IPS DF 6.9 (cell line): Measurements from ENCODE around the gene PLEKHG4.

Experiments
- DNase-seq: peaks from one replicate; pipeline ENCODE4 v3.0.0-alpha.2; 2013; ENCODE audit warnings: low read depth, low spot score
- H3K27ac ChIP-seq: one replicate; pipeline ENCODE4 v1.5.1; 2013; ENCODE audit warnings: low read length, control low read depth
- H3K27me3 ChIP-seq: 2 replicates; pipeline ENCODE4 v1.6.1; 2013; ENCODE audit warnings: mild to moderate bottlenecking, low read length; ENCODE audit not compliant: control insufficient read depth, insufficient read depth
- H3K36me3 ChIP-seq: 2 replicates; pipeline ENCODE4 v1.6.1; 2013; ENCODE audit warnings: low read length; ENCODE audit not compliant: control insufficient read depth, insufficient read depth
- H3K4me1 ChIP-seq: 2 replicates; pipeline ENCODE4 v1.6.1; 2013; ENCODE audit warnings: low read length; ENCODE audit not compliant: control insufficient read depth, insufficient read depth
- H3K4me3 ChIP-seq: 2 replicates; pipeline ENCODE4 v1.5.1; 2013; ENCODE audit warnings: mild to moderate bottlenecking, low read length
- H3K9me3 ChIP-seq: 2 replicates; pipeline ENCODE4 v1.6.1; 2013; ENCODE audit warnings: low read length, inconsistent platforms; ENCODE audit not compliant: control insufficient read depth, insufficient read depth
- WGBS: extraction: QIAGEN DNeasy Blood & Tissue Kit; methylation state at CpG from one replicate; pipeline ENCODE4 v1.1.7; 2013; ENCODE audit warnings: mixed read lengths, missing lambda C conversion rate; ENCODE audit not compliant: insufficient read length, insufficient coverage; 5-methylcytosine and 5-hydroxymethylcytosine counted together

PLEKHG4 gene

DNA sequence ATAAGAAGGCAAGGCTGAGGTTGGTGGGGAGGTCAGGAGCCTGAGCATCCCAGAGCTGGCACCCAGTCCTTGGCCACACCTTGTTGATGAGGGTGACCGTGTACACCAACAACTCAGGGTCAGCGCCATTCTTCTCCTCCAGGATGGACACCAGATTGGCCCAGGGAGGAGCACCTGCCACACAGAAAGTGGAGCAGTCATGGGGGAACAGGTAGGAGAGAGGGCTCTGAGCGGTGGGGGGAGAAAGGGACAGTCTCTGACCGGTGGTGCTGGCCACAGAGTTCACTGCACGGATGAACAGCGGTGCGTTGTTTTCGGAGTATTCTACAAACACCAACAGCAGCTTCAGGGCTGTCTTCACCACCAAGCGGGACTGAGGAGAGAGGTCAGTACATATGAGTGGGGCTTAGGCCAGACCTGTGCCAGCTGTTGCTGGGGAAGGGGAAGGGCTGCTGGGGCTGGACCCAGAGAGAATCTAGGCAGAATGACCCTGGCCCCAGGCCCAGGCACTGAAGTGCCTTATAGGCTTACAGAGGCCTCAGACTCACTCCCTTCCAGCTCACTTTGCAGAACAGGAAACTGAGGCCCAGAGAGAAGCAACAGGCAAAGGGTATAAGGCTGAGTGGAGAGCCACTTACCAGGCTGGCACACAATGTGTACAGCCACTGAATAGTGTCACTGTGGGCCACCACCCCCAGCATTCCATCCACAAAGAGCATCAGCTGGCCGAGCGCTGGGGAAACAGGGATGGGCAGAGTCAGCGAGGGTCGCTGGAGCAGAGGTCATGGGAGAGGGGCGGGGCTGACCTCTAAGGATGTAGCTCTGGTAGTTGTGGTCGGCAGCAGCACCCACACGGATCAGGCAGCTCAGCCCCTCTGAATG lies 41.7 kb upstream of the PLEKHG4 start:
- H3K27me3 ChIP-seq: no peaks in the 10 kb centered on the region
- DNase-seq: no peak
- no CpG with 5 or more reads among the region's 16 CpGs for WGBS
- H3K36me3 ChIP-seq: peaks cover 20% of the 10 kb centered on the region
- no peak overlapping the region for H3K27ac ChIP-seq
- H3K4me3 ChIP-seq: no peak overlapping the region
- peaks cover 6% of the 10 kb centered on the region; the same call in 1 of the 2 replicates for H3K4me1 ChIP-seq
- H3K9me3 ChIP-seq: no peaks in the 10 kb centered on the region

DNA sequence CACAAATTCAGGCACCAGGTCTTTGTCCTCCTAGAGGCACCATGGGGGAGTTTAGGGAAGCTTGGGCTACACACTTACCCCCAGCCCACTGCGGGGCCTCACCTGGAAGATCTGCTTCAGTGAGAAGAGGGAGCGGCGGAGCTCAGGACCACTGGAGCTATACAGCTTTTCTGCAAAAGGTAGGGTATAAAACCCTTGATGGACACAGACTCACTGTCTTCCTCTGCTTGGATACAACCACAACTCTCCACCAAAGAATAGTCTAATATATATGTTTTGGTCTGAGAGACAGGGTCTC lies 41.1 kb upstream of the PLEKHG4 start:
- Histone ChIP-seq H3K4me1 (peaks cover 6% of the 10 kb centered on the region; the same call in 1 of the 2 replicates), H3K4me3 (no peak overlapping the region), H3K9me3 (no peaks in the 10 kb centered on the region), H3K27ac (no peak overlapping the region), H3K27me3 (no peaks in the 10 kb centered on the region), H3K36me3 (peaks cover 20% of the 10 kb centered on the region)
- no peak for DNase-seq
- WGBS: no CpG with 5 or more reads among the region's 3 CpGs

DNA sequence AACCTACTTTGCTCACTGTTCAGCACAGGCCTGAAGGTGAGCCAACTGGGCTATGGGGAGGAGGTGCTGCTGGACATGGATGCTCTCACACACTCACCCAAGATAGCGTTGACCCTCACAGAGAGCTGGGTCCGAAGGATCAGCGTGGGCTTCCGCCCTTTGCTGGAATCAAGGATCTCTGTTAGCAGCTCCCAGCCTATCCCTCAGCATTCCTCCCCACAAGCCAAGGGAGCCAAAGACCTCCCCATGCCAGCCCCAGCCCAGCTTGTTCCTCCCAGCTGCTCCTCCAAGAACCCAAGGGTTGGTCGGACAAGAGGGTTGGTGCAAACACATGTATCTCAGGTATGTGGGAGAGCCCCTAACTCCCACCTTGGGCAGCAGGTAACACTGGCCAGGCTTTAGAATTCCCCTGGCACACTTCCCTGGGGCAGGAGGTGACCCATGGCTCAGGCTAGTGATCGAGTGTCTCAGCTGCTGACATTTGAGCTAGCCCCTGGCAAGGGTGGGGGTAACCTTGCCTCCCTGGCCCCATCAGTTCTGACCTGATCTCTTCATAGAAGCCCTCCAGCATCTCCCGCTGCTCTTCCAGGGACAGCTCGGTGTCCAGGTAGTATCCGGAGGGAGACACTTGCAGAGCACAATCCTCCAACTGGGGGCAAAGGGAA lies 40.4 kb upstream of the PLEKHG4 start:
- H3K4me3 ChIP-seq: no peak overlapping the region
- peaks cover 20% of the 10 kb centered on the region for H3K36me3 ChIP-seq
- H3K27me3 ChIP-seq: no peaks in the 10 kb centered on the region
- no CpG with 5 or more reads among the region's 9 CpGs for WGBS
- H3K9me3 ChIP-seq: no peaks in the 10 kb centered on the region
- H3K4me1 ChIP-seq: peaks cover 6% of the 10 kb centered on the region; the same call in 1 of the 2 replicates
- DNase-seq: no peak
- no peak overlapping the region for H3K27ac ChIP-seq

DNA sequence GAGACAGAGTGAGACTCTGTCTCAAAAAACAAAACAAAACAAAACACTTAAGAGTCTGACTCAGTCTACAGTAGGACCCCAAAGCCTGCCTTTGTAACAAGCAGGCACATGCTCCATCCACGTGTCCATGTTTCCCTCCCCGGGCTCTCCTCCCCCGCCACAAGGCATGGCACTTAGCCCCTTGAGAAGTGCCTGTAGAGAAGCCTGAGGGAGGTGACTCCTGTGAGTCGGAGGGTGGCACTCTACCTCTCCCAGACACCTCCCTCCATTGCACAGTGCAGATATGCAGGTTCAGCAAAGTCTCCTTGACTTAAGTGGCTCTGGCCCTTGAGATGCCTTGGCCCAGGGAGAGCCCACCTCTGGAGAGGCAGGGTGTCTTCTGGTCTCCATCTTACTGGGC lies 38.8 kb upstream of the PLEKHG4 start:
- Histone ChIP-seq H3K36me3 (peaks cover 17% of the 10 kb centered on the region), H3K4me3 (no peak overlapping the region), H3K9me3 (no peaks in the 10 kb centered on the region), H3K27ac (no peak overlapping the region), H3K27me3 (no peaks in the 10 kb centered on the region), H3K4me1 (peaks cover 10% of the 10 kb centered on the region)
- no CpG with 5 or more reads among the region's 4 CpGs for WGBS
- no peak for DNase-seq

DNA sequence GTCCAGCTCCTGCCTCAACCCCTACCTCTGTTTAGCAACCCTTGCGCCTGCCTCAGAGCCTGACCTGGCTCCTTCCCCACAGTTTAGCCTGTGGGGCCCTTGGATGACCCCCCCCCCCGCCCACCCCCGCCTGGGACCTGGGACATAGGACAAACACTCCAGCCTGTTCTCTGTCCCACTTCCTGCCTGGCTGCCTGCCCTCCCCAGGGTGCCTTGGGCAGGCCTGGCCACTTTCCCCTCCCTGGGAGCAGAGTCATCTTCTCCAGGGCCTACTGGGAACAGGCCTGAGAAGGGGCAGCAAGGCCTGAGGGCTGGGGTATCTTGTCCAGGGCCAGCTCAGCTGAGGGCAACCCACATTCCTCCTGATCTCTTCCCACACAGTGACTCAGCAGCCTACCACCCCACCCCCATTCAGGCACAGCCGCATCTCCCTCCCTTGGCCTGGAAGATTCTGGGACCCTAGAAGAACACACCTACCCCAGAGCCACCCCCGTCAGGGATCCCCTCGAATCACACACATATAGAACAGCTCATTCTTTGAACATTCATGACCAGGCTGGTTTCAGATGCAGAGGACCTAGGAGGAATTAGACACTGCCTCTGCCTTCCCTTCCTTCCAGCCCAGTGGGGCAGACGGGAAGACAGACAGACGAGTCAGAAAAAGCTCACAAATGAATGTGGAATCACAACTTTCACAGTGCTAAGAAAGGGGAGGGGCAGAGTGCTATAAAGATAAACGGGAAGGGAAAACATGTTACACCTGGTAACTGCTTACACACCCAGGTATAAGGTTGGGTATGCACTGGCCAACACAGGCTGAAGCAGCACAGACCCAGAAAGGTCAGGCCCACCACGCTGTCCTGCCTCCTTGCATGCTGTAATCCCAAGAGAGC lies 38.1 kb upstream of the PLEKHG4 start:
- no CpG with 5 or more reads among the region's 10 CpGs for WGBS
- H3K4me3 ChIP-seq: no peak overlapping the region
- H3K4me1 ChIP-seq: peaks cover 12% of the 10 kb centered on the region
- no peaks in the 10 kb centered on the region for H3K27me3 ChIP-seq
- H3K9me3 ChIP-seq: no peaks in the 10 kb centered on the region
- H3K36me3 ChIP-seq: peaks cover 13% of the 10 kb centered on the region
- DNase-seq: no peak
- H3K27ac ChIP-seq: no peak overlapping the region

DNA sequence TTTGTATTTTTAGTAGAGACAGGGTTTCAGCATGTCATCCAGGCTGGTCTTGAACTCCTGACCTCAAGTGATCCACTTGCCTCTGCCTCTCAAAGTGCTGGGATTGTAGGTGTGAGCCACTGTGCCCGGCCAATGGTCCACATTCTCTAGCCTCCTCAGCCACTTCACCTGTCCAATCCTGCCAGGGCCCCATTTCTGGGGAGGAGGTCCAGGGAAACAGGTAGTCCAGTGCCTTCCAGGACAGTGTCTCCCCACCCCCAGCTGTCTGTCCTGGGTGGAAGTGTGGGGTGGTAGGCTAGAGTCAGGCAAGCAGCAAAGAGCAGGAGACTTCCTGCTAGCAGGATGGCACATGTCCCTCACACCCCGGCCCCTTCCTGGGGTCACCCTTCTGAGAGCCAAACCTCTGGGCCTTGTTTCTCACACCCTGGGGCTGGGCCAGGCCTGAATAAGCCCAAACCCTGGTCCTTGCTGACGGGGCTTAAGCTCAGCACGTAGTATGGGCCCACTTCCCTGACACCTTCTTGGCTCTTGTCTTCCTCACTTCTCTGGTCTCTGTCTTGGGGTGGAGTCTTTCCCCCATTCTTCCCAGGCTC lies 37.1 kb upstream of the PLEKHG4 start:
- Histone ChIP-seq H3K36me3 (peaks cover 6% of the 10 kb centered on the region), H3K4me1 (peaks cover 10% of the 10 kb centered on the region), H3K27me3 (no peaks in the 10 kb centered on the region), H3K9me3 (no peaks in the 10 kb centered on the region), H3K4me3 (no peak overlapping the region), H3K27ac (no peak overlapping the region)
- WGBS: no CpG with 5 or more reads among the region's 4 CpGs
- no peak for DNase-seq

DNA sequence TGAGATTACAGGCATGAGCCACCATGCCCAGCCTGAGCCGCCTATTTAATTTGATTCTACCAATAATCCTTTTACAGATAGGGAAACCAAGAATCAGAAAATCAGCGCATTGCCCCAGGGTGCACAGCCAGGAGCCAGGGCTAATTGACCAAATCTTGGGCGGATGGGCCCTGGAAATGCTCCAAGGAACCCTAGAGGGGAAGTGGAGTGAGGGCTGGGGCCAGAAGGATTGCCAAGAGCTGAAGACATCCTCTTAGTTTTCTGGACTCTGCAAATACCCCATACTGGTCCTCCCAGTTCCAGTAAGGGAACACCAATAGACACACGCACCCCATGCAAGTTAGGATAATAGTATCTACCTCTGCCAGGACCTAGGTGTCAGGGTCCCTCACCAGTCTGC lies 35.9 kb upstream of the PLEKHG4 start:
- no peak overlapping the region for H3K27ac ChIP-seq
- no CpG with 5 or more reads among the region's 4 CpGs for WGBS
- no peak overlapping the region for H3K4me3 ChIP-seq

DNA sequence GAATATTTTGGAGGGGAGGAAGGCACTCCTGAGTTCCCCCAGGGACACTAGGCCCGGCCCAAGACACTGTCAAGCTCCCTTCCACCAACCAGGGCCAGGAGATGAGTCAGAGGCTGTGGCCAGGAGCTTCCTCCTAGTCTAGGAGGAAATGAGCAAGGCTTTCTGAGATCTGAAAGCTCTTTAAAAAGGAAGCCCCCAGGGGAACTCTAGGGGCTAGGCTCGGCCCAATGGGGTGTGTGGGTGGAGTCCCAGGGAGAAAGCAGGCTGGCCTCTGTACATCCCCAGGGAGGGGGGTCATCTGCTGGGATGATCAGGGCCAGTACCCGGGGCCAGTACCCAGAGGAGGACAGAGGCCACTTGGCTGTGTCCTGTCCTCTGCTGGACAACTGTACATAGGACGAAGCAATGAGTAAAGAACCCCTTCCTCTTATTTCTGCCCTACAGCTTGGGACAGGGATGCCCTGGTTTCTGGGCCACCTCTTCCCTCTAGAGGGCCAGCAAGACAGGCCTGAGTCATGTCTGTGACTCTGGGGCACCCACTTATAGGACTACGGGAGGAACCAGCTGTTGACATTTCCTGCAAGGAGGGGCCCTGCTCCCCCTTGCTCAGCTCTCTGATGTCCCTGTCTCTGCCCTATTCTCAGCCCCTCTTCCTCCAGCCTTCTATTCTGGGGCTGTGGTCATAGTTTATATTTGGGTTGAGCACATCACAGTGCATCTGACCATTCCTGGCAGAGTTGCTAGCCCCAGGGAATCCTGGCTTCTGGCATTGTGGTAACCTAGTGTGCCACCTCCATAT lies 34.7 kb upstream of the PLEKHG4 start:
- Histone ChIP-seq H3K4me1 (peaks cover 17% of the 10 kb centered on the region), H3K36me3 (no peaks in the 10 kb centered on the region), H3K27me3 (no peaks in the 10 kb centered on the region; the same call in 1 of the 2 replicates), H3K4me3 (no peak overlapping the region), H3K9me3 (no peaks in the 10 kb centered on the region), H3K27ac (no peak overlapping the region)
- no CpG with 5 or more reads among the region's 5 CpGs for WGBS
- DNase-seq: no peak

More for the DNA sequence above, 35.9 kb upstream of the PLEKHG4 start:
- H3K9me3 ChIP-seq: no peaks in the 10 kb centered on the region
- DNase-seq: no peak
- peaks cover 17% of the 10 kb centered on the region for H3K4me1 ChIP-seq
- H3K27me3 ChIP-seq: no peaks in the 10 kb centered on the region
- H3K36me3 ChIP-seq: peaks cover 2% of the 10 kb centered on the region; the same call in 1 of the 2 replicates

DNA sequence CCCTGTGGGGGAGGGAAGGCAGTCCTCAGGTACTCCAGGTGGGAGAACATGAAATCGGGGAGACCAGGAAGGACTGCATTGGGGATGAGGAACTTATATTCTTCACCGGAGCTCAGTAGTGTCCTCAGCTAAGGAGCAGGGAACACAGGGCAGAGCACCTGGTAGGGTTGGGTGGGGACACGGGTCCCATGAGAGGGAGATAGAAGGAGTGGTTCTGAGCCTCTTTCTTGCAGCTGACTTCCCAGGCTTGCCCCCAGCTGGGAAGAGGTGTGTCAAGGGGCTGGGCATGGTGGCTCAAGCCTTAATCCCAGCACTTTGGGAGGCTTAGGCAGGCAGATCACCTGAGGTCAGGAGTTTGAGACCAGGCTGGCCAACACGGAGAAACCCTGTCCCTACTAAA lies 34.1 kb upstream of the PLEKHG4 start:
- DNase-seq: no peak
- Histone ChIP-seq H3K4me3 (no peak overlapping the region), H3K27me3 (peaks cover 2% of the 10 kb centered on the region), H3K36me3 (no peaks in the 10 kb centered on the region), H3K27ac (no peak overlapping the region), H3K9me3 (no peaks in the 10 kb centered on the region), H3K4me1 (peaks cover 19% of the 10 kb centered on the region)
- WGBS: no CpG with 5 or more reads among the region's 4 CpGs
